Right forelimb (tissue), 1 donor: ENCODE measurements around the gene FTHL17.

Experiments
- DNase-seq: peaks from one replicate; pipeline ENCODE4 v3.0.0-alpha.2; 2018

FTHL17 gene

GRCh38 chrX:31036895-31037294 is 34.9 kb downstream of the FTHL17 start:
- no peak for DNase-seq

- DNase-seq, result no peak
Measured at GRCh38 chrX:31027351-31027750, 44.5 kb downstream of the FTHL17 start.

- no peak for DNase-seq
Measured at GRCh38 chrX:31024866-31025265, 47.0 kb downstream of the FTHL17 start.

GRCh38 chrX:31021537-31021936 is 50.3 kb downstream of the FTHL17 start:
- peak; percentile 50 for DNase-seq
